Fibroblast of lung (primary cell): ENCODE measurements around the gene FITM2.

Source experiments
- EZH2 ChIP-seq: IDR thresholded peaks from 2 replicates; pipeline ENCODE4 v1.5.1; 2012; ENCODE audit warnings: low read length, control low read depth, mild to moderate bottlenecking; ENCODE audit errors: missing control alignments
- TF ChIP-seq, protein P1 (sequence below), 2 donors: IDR thresholded peaks in 1 of 2; conservative IDR thresholded peaks in 1 of 2; 1 replicate in 1 of 2; 2 replicates in 1 of 2; pipeline ENCODE4 v1.5.1; 2011 to 2012; ENCODE audit warnings: low read length in 2 of 2, control low read depth in 1 of 2, inconsistent platforms in 1 of 2, low read depth in 1 of 2, mild to moderate bottlenecking in 1 of 2

DNA sequence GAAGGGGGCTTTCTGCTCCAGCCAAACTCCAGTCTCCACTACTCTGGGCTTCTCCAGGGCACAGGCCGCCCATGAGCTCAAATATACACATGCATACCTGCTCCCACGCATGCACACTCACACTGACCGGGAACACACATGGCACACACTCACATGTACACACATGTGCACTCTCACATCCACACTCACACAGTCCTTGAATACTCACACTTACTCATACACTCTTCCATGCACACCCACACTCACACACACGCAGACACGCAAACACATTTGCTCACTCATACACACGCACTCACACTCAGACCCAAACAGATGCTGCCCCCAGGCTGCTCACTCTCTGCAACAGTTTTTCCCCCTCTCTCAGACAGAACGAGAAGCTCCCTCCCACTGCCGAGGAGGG, 56.9 kb downstream of the FITM2 start:
- no peak for TF ChIP-seq EZH2
- TF ChIP-seq, protein P1, sequence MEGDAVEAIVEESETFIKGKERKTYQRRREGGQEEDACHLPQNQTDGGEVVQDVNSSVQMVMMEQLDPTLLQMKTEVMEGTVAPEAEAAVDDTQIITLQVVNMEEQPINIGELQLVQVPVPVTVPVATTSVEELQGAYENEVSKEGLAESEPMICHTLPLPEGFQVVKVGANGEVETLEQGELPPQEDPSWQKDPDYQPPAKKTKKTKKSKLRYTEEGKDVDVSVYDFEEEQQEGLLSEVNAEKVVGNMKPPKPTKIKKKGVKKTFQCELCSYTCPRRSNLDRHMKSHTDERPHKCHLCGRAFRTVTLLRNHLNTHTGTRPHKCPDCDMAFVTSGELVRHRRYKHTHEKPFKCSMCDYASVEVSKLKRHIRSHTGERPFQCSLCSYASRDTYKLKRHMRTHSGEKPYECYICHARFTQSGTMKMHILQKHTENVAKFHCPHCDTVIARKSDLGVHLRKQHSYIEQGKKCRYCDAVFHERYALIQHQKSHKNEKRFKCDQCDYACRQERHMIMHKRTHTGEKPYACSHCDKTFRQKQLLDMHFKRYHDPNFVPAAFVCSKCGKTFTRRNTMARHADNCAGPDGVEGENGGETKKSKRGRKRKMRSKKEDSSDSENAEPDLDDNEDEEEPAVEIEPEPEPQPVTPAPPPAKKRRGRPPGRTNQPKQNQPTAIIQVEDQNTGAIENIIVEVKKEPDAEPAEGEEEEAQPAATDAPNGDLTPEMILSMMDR (conservative IDR thresholded peaks at IDR 0.05 in 1 of 2, IDR thresholded peaks at IDR 0.05 in 1 of 2; ENCODE audit: low read depth in 1 of 2, low read length in 2 of 2) = no peak
